GM21619 (cell line): ENCODE data around the gene PCF11.
"Not testable (repeated sequence)": the region's sequence is repeated elsewhere in the genome, so short reads cannot be mapped to it uniquely, and the experiment has no call there.

Experiments
- ATAC-seq: cut with Tn5 transposase; IDR thresholded peaks from one replicate; pipeline ENCODE4 v1.9.1; 2021; ENCODE audit not compliant: unreplicated experiment

Gene PCF11

GRCh38 chr11:83192606-83193245, 35.8 kb downstream of the PCF11 start:
- ATAC-seq = no peak

- ATAC-seq = peak; percentile 94
Observed at GRCh38 chr11:83193315-83194280, 36.7 kb downstream of the PCF11 start, which contains the start of gene ANKRD42. TSS of gene ANKRD42 (plus strand) at chr11:83193712. CDS start at chr11:83194671, 959 bp downstream.

- peak; percentile 50 for ATAC-seq
Observed at GRCh38 chr11:83194281-83195142, 37.6 kb downstream of the PCF11 start.

DNA sequence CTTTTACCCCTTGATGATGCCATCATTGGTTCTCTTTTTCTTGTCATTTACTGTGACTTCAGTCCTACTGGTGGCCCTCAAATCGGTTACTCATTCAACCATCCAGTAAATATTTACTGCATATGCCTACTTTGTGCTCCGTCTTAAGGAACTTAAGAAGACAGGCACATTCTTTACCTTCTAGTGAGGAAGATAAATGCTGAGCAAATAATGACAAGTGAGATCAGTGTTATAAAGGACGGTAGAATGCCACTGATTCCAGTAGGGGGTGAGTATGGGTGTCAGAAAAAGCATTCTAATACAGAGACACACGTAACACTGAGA, 38.2 kb downstream of the PCF11 start:
- no peak for ATAC-seq

GRCh38 chr11:83195649-83196048, 38.7 kb downstream of the PCF11 start:
- ATAC-seq = no peak

DNA sequence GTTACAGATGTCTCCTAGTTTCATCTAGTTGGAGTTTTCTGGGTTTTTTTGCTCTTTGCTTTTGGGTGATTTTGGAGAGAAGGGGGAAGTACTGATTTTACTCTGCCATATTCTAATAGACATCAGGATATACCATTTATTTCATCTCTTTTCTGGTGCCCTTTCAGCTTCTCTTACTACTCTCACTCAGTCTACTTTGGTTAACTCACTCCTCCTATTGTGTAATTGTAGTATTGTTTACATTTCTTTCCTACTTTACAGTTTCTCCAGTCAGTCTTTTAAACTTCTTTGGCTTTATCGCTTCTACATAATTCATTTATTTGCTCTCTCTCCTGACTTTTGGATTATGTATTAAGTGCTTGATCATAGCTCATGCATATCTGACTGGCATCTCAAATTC, 43.1 kb downstream of the PCF11 start:
- no peak for ATAC-seq

- ATAC-seq = no peak
Observed at GRCh38 chr11:83205608-83206185, 48.8 kb downstream of the PCF11 start.

DNA sequence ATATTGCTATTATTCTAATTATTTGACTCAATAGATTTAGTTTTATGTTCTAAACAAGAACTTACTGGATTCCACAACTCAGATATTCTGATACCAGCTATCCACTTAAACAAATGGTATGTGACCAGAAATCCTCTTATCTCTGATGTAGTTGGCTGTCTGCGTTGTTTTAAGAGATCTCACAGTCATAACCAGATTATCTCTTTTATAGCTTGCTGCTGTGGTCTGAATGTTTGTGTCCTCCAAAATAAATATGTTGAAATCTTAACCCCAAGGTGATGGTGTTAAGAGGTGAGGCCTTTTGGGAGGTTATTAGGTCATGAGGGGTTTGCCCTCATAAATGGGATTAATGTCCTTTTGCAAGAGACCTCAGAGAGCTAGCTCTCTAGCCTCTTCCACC, 49.3 kb downstream of the PCF11 start:
- no peak for ATAC-seq

GRCh38 chr11:83206771-83207382, 49.9 kb downstream of the PCF11 start:
- ATAC-seq = not testable (repeated sequence)

- no peak for ATAC-seq
Observed at GRCh38 chr11:83219095-83219494, 62.2 kb downstream of the PCF11 start.

DNA sequence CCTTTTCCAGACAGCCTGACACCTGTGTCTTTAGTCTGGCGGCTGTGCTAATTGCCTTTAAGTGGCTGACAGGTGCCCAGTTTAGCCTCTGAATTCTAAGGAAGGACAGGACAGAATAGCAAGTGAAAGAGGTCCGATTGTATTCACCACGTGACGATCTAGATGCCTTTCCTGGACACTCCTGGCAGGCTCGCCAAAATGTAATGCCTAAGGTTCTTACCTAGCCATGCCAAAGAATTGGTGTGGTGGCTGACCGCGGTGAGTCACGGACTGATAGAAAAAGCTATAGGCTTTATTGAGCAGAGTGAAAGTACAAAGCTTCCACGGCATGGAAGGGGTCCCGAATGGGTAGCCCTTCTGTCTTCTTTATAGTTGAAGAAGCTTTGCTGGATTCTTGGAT, 63.3 kb downstream of the PCF11 start:
- no peak for ATAC-seq

- ATAC-seq = no peak
Observed at GRCh38 chr11:83221694-83222093, 64.8 kb downstream of the PCF11 start.

GRCh38 chr11:83222499-83222898, 65.6 kb downstream of the PCF11 start:
- ATAC-seq = no peak

DNA sequence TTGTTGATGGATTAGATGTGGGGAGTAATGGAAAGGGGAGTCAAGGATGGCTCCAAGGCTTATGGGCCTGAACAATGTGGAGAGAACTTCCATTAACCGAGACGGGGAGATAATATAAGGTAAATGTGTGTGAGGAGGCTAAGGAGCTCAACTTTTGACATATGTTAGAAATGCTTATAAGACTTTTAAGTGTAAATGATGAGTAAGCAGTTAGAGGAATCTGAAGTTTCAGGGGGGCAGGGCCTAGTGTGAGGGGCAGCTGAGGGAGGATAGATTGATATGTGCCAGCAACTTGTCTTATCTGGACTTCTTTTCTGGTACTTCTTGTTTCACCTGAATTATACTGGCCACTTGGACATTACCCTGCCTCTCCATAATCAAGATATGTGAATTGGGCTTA, 66.5 kb downstream of the PCF11 start:
- ATAC-seq = no peak

- no peak for ATAC-seq
Observed at GRCh38 chr11:83235825-83236224, 78.9 kb downstream of the PCF11 start.
